Measurements from ENCODE around the gene ST8SIA1.
"Not testable (repeated sequence)": the region's sequence is repeated elsewhere in the genome, so short reads cannot be mapped to it uniquely, and the experiment has no call there.

ST8SIA1 gene, protein sequence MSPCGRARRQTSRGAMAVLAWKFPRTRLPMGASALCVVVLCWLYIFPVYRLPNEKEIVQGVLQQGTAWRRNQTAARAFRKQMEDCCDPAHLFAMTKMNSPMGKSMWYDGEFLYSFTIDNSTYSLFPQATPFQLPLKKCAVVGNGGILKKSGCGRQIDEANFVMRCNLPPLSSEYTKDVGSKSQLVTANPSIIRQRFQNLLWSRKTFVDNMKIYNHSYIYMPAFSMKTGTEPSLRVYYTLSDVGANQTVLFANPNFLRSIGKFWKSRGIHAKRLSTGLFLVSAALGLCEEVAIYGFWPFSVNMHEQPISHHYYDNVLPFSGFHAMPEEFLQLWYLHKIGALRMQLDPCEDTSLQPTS

DNA sequence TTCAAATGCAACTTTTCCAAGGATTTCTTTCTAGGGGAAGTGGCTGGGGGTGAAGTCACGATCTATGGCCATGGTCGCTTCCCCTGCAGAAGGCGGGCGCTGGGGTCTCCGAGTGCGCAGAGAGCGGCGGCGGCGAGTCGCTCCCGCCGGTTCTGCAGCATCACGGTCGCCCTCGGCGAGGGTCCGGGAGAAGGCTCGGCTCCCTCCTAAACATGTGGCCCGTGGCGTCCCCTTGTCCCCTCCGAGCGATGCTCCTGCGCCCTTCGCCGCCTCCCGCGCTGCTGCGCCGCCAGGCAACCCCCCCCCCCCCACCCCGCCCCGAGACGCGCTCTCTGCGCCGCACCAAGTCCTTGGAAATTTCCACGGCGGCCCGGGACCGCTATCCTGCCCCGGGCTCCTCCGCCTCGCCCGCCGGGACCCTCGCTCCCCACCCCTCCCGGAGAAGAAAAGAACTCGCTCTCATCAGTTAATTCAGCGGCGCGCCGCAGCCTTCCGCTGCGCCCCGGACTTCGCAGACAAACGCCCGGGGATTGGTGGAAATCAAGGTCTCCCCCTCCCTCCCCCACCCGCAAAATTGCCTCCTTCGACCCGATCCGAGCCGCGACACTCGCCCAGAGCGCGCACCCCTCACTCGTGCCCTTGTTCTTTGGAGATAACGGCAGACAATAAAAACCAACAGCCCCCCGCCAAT is at the start of gene ST8SIA1:
TSS of gene ST8SIA1 (minus strand) at position 298 of the 691 bp plus-strand sequence. CDS start 475 bp downstream, outside the sequence.
- peak; percentile 53 for DNase-seq (ENCODE audit: low spot score)

DNA sequence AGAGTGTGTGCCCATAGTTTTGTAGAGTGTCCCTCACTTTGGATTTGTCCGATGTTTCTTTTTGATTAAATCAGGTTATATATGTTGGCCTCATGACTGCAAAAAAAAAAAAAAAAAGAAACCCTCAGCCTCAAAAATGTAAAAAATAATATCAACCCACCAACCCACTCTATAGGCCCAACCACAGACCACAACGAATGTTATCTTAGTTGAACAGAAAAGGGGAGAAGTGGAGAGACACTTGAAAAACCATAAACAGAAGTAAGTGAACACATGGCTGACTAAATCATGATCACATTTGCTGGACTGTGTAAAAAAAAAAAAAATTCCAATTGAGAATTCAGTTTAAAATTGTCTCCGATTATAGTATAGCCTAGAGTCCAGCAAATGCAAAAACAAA is 45.5 kb upstream of the ST8SIA1 start:
- no peak for DNase-seq (ENCODE audit: low spot score)

DNA sequence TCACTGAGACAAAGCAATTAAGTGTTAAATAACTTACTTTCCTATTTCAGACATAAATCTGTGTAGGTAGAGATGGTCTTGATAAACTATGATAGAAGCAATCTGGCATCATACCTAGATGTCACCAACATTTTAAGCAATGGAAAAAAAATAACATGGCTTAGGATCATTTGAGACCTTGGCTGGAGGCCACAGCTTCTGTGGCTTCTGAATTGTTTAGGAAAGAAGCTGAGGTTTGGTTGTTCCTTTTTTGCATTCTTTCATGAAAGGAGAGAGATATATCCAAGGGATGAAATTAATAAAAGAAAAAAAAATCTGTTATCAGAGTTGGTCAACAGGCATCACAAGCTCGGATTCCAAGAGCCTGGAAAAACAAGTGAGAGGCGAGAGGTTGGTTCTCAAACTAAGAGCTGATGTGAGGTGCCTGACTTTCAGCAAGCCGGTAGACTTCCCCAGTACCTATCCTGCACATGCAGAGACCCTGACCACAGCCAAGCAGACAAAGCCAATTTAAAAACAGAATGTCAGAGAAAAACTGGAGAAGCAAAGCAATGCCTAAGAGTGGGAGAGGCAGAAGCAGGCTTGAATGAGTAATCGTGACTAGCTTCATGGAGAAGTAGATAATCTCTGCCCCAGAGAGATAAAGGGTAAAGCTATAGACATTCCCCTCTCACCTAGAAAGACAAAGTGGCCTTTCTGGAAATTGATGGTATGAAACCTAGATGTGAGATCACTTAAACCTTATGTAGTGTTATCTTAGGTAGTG is 43.4 kb upstream of the ST8SIA1 start:
- no peak for DNase-seq (ENCODE audit: low spot score)

DNA sequence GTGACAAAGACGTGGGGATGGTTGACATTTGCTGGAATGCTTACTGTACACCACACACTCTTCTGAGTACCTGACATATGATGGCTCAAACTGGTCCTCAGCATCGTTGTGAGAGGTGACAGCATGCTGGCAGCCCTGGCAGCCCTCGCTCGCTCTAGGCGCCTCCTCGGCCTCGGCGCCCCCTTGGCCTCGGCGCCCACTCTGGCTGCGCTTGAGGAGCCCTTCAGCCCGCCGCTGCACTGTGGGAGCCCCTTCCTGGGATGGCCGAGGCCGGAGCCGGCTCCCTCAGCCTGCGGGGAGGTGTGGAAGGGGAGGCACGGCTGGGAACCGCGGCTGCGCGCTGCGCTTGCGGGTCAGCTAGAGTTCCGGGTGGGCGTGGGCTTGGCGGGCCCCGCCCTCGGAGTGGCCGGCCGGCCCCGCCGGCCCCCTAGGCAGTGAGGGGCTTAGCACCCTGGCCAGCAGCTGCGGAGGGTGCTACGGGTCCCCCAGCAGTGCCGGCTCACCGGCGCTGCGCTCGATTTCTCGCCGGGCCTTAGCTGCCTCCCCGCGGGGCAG is 42.2 kb upstream of the ST8SIA1 start:
- not testable (repeated sequence) for DNase-seq (ENCODE audit: low spot score)

DNA sequence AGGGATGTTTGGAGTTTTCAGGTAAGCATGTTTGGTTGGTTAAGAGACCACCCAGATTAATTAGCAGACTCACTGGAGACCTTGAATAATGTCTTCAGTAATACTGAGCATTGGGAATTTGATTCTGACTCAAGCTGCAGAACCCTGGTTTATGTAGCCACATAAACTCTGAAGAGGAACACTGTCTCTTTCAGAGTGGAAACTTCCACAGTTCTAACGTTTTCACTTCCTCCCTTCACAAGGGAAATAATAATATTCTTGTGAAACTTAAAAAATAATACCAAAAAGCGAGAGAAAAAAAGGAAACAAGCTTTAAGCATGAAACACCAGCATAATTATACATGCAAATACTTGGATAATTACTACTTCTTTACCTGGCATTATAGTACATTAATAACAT is 40.0 kb upstream of the ST8SIA1 start:
- no peak for DNase-seq (ENCODE audit: low spot score)

DNA sequence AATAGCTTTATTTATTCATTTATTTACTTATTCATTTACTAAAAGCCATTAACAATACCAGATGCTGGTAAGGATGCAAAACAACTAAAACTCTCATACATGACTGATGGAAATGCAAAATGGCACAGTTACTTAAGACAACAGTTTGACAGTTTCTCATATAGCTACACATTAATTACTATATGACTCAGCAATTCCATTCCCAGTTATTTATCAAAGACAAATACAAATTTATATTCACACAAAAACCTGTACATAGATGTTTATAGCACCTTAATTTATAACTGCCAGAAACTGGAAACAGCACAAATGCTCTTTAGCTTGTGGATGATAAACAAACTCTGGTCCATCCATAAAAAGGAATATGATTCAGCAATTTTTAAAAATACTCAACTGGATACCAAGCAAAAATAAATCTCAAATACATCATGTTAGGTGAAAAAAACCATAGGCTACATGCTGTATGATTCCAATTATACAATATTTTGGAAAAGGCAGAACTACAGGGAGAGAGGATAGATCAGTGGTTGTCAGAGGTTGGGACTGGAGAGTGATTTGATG is 37.9 kb upstream of the ST8SIA1 start:
- no peak for DNase-seq (ENCODE audit: low spot score)

DNA sequence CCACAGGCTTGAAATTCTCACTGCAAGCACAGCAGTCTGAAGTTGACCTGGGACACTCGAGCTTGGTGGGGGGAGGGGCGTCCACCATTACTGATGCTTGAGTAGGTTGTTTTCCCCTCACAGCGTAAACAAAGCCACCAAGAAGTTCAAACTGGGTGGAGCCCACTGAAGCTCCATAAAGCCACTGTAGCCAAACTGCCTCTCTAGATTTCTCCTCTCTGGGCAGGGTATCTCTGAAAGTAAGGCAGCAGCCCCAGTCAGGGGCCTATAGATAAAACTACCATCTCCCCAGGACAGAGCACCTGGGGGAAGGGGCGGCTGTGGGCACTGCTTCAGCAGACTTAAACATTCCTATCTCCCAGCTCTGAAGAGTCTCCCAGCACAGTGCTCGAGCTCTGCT is 31.7 kb upstream of the ST8SIA1 start:
- no peak for DNase-seq (ENCODE audit: low spot score)

DNA sequence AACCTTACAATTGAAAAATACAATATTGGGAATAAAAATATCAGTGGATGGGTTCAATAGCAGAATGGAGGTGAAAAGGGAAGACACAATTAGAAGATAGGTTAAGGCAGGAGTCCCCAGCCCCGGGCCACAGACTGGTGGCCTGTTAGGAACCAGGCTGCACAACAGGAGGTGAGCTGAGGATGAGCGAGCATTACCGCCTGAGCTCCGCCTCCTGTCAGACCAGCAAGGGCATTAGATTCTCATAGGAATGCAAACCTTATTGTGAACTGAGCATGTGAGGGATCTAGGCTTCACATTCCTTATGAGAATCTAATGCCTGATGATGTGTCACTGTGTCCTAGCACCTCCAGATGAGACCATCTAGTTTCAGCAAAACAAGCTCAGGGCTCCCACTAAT is 27.3 kb upstream of the ST8SIA1 start:
- peak; percentile 17 for DNase-seq (ENCODE audit: low spot score)

DNA sequence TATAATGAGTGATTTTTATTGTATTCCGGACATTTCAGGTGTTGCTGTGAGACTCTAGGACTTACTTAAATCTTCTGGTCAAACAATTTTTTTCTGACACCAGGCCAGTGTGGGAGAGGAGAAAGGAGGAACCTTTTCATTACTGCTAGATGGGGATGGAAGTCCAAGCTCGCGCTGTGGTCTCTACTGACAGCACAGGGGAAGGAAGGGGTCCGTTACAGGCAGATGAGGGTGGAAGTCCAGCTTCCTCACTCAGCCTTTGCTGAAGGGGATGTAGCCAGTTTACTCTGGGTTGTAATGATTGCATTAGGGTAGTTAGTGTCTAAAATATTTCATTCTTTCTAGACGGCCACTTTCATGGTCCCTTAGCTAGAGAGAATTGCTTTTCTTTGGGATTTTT is 26.3 kb upstream of the ST8SIA1 start:
- no peak for DNase-seq (ENCODE audit: low spot score)

DNA sequence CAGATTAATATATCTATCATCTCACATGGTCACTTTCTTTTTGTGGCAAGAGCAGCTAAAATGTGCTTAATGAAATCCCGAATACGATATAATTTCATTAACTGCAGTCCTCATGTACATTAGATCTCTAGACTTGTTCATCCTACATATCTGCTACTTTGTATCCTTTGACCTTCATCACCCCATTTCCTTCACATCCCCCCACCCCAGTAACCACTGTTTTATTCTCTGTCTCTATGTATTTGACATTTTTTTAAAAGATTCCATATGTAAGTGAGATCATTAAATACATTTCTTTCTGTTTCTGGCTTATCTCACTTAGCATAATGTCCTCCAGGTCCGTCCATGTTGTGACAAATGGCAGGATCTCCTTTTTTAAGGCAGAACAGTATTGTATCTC is 23.0 kb upstream of the ST8SIA1 start:
- DNase-seq (ENCODE audit: low spot score) = no peak

DNA sequence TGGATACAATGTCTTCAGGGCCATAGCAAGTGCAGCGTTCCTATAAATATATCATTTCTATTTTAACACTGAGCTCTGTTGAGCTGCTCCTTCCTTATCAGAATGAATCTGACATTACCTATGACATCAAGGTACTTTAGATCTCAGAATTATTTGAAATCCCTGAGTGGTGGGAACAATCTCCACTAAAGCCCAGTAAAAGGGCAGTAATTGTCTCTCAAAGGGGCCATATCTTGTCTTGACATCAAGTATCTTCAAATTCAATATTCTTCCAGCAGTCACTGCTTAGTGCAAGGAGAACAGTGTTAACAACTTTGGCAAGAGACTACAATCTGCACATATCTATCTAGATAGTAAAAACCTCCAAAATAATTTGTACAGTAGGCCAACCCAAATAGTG is 21.7 kb upstream of the ST8SIA1 start:
- DNase-seq (ENCODE audit: low spot score) = no peak

DNA sequence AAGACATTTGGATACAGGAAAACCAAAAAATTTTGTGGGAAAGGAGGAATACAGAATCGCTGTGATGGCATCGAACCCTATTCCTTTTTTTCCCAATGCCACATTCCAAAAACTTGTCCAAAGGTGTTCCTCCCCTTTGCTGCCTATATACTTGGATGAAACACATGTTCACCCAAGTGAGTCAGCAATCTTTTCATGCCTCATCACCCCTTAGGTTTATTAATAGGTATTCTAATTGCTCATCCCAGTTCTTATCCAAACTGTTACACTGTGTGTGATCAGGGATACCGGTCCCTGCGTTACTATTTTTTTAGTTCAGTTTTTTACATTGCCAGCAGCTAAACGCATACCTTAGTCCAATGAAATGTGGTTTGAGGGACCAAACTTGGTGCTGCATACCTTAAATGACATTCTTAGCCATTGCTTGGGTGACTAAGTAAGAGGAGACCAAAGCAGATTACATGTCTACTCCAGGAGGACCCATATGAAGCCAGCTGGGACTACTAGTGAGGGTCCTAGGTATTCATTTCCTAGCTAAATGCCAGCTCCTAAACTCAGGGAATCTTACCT is 20.6 kb upstream of the ST8SIA1 start:
- DNase-seq (ENCODE audit: low spot score) = no peak

DNA sequence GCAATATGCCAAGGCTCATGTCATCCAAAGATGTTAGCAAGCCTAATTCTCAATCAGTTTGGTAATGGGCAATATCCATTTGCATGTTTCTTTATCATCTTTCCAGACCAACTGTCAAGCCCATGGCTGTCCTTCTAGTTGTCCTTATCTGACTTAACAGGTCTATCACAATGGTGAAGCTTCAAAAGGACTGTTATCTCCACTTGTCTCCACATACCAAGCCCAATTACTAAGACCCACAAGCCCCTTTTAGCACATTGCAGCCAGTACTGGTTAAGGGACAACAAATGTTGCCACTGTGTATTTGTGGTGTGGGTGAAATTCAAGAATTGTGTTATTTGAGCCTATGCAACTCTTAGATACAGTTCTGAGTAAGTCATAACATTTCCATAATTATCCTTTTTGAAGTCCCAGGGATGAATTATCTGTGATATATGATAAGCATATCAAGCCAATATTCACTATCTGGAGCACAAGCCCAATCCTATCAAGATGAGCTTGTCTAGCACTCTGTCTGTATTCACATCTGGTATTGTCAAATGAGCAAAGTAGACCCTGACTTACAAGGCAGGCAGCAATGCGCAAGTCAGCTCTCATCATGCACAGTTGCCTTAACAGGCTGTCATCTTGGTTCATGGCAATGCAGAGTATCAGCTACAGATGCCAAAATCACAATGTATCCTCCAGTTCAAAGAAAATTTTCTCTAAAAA is 19.3 kb upstream of the ST8SIA1 start:
- DNase-seq (ENCODE audit: low spot score) = no peak

DNA sequence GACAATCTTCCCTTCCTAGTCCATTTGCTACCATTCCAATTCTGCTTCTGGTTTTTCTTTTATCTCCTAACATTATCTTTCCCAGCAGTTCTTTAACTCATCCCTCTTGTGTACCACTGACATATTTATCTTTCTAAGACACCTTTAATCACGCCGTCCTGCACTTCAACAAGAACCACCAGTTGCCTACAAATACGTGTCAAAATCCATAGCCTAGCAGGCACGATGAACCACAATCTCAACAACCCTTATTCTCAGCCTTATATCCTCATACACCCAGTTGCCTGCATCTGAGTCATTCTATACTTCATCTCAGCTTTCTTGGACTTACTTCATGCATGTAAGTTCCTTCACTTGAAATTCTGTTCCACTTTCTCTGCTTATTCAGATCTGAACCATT is 16.4 kb upstream of the ST8SIA1 start:
- no peak for DNase-seq (ENCODE audit: low spot score)

DNA sequence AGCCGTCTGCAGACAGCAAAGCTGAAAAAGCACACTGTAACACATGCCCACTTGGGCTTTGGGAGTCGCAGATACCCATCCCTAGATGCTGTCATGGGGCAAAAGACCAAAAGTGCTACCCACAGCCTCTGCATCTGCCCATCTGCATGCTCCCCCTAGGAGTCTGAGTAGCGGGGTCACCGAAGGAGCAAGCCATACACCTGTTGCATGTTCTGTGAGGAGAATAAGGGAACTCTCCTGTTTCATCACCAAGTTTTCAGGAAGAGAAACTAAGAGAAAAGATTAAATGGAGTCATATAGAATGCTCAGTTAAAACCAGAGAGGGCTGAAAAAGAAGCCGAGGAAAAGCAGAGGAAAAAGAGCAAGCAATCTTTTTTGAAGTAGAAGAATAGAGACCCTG is 13.7 kb upstream of the ST8SIA1 start:
- no peak for DNase-seq (ENCODE audit: low spot score)

DNA sequence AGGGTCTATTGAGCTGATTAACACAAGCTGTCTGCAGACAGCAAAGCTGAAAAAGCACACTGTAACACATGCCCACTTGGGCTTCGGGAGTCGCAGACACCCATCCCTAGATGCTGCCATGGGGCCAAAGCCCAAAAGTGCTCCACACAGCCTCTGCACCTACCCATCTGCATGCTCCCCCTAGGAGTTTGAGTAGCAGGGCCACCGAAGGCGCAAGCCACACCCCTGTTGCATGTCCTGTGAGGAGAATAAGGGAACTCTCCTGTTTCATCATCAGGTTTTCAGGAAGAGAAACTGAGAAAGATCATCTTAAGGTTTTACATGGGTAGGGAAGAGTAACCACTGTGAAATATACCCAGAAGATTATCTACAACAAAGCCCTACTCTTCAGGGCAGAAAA is 5.6 kb upstream of the ST8SIA1 start:
- DNase-seq (ENCODE audit: low spot score) = no peak

DNA sequence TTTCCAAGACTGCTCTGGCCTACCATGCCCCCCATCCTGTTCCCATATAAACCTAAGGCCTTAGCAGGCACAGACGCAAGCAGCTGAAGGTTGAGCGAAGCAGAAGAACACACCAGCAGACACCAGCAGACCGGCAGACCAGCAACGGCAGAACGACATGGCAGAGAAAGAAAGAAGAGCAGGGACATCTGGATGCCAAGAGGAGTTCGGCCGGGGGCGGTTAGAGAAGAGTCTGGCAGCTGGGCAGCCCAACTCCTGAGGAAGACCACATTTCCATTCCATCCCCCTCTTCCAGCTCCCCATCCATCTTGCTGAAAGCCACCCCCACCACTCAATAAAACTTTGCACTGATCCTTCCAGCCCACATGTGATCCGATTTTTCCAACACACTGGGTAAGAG is 5.2 kb upstream of the ST8SIA1 start:
- no peak for DNase-seq (ENCODE audit: low spot score)

DNA sequence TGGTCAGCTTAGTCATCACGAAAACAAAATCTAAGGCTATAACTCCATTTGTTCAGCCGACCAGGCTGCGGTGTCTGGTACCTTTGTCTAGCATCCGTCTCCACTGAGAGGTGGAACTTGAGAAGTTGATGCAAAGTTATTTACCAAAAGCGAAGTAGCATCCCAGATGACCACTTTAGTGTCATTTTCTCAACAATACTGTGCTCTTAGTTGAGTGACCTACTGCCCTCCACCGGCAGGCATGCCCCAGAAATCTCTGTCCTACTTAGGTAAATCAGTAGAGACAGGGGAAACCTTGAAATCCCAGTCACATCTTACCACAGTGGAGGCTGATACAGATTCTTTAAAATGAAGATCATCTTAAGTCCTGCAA is 1.3 kb upstream of the ST8SIA1 start:
- peak; percentile 52 for DNase-seq (ENCODE audit: low spot score)

DNA sequence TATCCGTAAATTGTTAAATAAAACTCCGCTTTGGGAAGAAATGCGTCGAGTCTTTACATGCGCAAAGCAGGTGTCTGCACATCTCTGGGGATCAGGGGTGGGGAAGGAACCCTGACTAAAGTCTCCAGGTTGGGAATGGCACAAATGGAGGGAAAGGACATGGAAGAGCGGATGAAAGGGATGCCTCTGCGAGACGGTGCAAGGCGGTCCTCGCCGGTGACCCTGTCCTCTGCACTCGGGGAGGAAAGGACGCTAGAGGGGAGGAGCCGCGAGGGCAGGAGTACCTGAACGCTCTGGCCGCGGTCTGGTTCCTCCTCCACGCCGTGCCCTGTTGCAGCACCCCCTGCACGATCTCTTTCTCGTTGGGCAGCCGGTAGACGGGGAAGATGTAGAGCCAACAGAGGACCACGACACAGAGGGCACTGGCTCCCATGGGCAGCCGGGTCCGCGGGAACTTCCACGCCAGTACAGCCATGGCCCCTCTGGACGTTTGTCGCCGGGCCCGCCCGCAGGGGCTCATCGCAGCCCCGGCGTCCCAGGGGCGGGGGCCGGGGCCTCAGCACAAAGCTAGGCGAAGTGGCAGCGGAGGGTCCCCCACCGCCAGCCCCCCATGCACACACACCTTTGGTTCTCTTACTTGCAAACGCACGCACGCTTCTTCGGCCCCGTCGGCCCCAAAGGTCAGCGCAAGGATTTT is 646 bp downstream of the ST8SIA1 start:
- peak; percentile 27 for DNase-seq (ENCODE audit: low spot score)

DNA sequence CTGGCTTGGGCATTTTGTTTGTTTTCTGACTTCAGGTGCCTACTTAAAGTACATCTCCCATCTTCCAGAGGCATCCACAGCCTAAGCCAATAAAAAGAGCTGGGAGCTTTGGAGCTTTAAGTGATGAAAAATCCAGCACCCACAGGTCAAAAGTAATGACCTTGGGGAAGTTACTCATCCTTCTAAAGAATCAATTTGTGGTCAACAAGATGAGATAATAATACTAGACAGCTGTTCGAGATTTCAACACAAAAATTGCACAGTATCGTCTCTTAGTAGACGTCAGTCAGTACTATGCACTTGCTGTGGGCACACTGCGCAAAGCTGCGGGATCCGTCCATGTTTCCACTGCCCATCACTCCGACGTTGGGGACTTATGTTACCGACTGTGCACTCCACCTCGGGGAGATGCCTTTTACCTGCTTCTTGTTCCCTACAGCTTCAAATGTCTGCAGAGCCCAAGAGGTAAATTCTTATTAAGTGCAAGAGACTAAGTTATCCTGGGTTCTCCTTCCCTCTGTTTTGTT is 1.3 kb downstream of the ST8SIA1 start:
- no peak for DNase-seq (ENCODE audit: low spot score)

DNA sequence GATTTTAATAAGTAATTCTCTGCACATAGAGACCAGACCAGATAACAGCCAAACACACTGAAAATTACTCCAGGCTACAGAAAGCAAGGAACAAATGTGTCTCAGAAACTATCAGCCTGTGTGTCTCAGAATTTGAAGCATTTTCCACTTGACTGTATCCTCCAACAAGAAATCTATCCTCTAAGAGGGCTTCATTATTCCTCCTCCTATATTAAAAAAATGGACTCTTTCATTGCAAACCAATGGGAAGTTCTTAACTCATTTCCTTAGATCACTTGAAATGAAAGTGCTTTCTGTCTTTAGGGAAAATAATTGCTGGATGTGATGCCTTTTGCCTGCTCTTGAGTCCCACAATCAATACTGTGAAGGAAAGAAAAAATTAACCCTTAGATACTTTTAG is 2.3 kb downstream of the ST8SIA1 start:
- DNase-seq (ENCODE audit: low spot score) = no peak
